ENCODE data around the gene SLC16A2. TPM values are rescaled to one million over a fixed set of nuclear protein-coding genes. Genes with fewer than 3 reads are reported as not detected.
A peak's percentile ranks its signal among the peaks of the same experiment; 100 is the strongest.

SLC16A2 gene
- total RNA-seq, 1 donor from 2014 or later = 21.3 TPM

GRCh38 chrX:74540635-74541249, 119.4 kb downstream of the SLC16A2 start:
- TF ChIP-seq CTCF (IDR thresholded peaks at IDR 0.05) = no peak
- Mint-ChIP-seq H3K27me3 (ENCODE audit: unreplicated experiment) (no peaks in the 10 kb centered on the region), H3K4me3 (ENCODE audit: unreplicated experiment) (no peak overlapping the region), H3K36me3 (ENCODE audit: unreplicated experiment) (no peaks in the 10 kb centered on the region), H3K9me3 (ENCODE audit: unreplicated experiment) (peaks cover 3% of the 10 kb centered on the region), H3K4me1 (ENCODE audit: unreplicated experiment) (peaks cover 6% of the 10 kb centered on the region), H3K27ac (ENCODE audit: unreplicated experiment) (no peak overlapping the region)
- DNase-seq (ENCODE audit: extremely low spot score, unreplicated experiment) = no peak

- Mint-ChIP-seq H3K27me3 (ENCODE audit: unreplicated experiment) (peaks cover 2% of the 10 kb centered on the region), H3K4me3 (ENCODE audit: unreplicated experiment) (no peak overlapping the region), H3K4me1 (ENCODE audit: unreplicated experiment) (no peaks in the 10 kb centered on the region), H3K9me3 (ENCODE audit: unreplicated experiment) (peaks cover 7% of the 10 kb centered on the region), H3K36me3 (ENCODE audit: unreplicated experiment) (peaks cover 2% of the 10 kb centered on the region), H3K27ac (ENCODE audit: unreplicated experiment) (no peak overlapping the region)
- no peak for DNase-seq (ENCODE audit: extremely low spot score, unreplicated experiment)
- no peak for TF ChIP-seq CTCF (IDR thresholded peaks at IDR 0.05)
Measured at GRCh38 chrX:74545880-74546523, 124.7 kb downstream of the SLC16A2 start.

GRCh38 chrX:74546984-74547383, 125.7 kb downstream of the SLC16A2 start:
- H3K36me3 Mint-ChIP-seq (ENCODE audit: unreplicated experiment) = peaks cover 2% of the 10 kb centered on the region
- no peak overlapping the region for H3K27ac Mint-ChIP-seq (ENCODE audit: unreplicated experiment)
- peaks cover 7% of the 10 kb centered on the region for H3K9me3 Mint-ChIP-seq (ENCODE audit: unreplicated experiment)
- no peak for TF ChIP-seq CTCF (IDR thresholded peaks at IDR 0.05)
- no peak for DNase-seq (ENCODE audit: extremely low spot score, unreplicated experiment)
- no peaks in the 10 kb centered on the region for H3K4me1 Mint-ChIP-seq (ENCODE audit: unreplicated experiment)
- H3K27me3 Mint-ChIP-seq (ENCODE audit: unreplicated experiment) = peaks cover 2% of the 10 kb centered on the region
- H3K4me3 Mint-ChIP-seq (ENCODE audit: unreplicated experiment) = no peak overlapping the region

- H3K9me3 Mint-ChIP-seq (ENCODE audit: unreplicated experiment) = peaks cover 4% of the 10 kb centered on the region
- H3K4me3 Mint-ChIP-seq (ENCODE audit: unreplicated experiment) = peak overlapping the region; percentile 53
- TF ChIP-seq CTCF (IDR thresholded peaks at IDR 0.05) = no peak
- peaks cover 2% of the 10 kb centered on the region for H3K27me3 Mint-ChIP-seq (ENCODE audit: unreplicated experiment)
- H3K4me1 Mint-ChIP-seq (ENCODE audit: unreplicated experiment) = no peaks in the 10 kb centered on the region
- no peak overlapping the region for H3K27ac Mint-ChIP-seq (ENCODE audit: unreplicated experiment)
- DNase-seq (ENCODE audit: extremely low spot score, unreplicated experiment) = peak; percentile 91
- H3K36me3 Mint-ChIP-seq (ENCODE audit: unreplicated experiment) = peaks cover 2% of the 10 kb centered on the region
Measured at GRCh38 chrX:74550295-74550802, 129.1 kb downstream of the SLC16A2 start.

GRCh38 chrX:74551934-74552333, 130.6 kb downstream of the SLC16A2 start:
- peaks cover 2% of the 10 kb centered on the region for H3K27me3 Mint-ChIP-seq (ENCODE audit: unreplicated experiment)
- peaks cover 4% of the 10 kb centered on the region for H3K9me3 Mint-ChIP-seq (ENCODE audit: unreplicated experiment)
- H3K4me3 Mint-ChIP-seq (ENCODE audit: unreplicated experiment) = no peak overlapping the region
- H3K27ac Mint-ChIP-seq (ENCODE audit: unreplicated experiment) = no peak overlapping the region
- no peak for DNase-seq (ENCODE audit: extremely low spot score, unreplicated experiment)
- H3K4me1 Mint-ChIP-seq (ENCODE audit: unreplicated experiment) = no peaks in the 10 kb centered on the region
- H3K36me3 Mint-ChIP-seq (ENCODE audit: unreplicated experiment) = peaks cover 2% of the 10 kb centered on the region
- TF ChIP-seq CTCF (IDR thresholded peaks at IDR 0.05) = no peak
